T1000 (cell line): Measurements from ENCODE around the gene CDKAL1.
A peak's percentile ranks its signal among the peaks of the same experiment; 100 is the strongest.

ENCODE experiments used
- DNase-seq: peaks from one replicate; lab custom pipeline; 2025; ENCODE audit warnings: mixed read lengths; lab: John Stamatoyannopoulos, UW

Gene CDKAL1

DNA sequence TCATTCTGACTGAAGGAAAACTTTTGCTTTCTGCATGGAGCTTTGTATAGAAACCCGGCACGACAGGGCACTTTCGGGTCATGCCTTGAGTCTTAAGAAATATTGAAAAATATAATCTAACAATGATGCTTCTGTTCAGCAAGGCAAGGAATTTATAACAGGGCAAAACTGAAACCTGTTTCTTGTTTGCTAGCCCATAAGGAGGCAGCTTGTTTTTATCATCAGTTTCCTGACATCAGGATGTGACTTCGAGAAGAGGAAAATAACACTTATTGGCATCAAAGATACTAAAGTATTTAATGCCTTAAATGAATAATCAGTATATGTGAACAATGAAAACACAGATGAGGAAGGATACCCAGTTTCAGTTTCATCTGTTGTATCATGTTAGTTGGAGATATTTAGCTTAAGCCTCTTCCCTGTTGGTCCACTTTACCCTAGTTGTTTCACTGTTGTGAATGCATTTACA is 146.5 kb downstream of the CDKAL1 start:
- no peak for DNase-seq

DNA sequence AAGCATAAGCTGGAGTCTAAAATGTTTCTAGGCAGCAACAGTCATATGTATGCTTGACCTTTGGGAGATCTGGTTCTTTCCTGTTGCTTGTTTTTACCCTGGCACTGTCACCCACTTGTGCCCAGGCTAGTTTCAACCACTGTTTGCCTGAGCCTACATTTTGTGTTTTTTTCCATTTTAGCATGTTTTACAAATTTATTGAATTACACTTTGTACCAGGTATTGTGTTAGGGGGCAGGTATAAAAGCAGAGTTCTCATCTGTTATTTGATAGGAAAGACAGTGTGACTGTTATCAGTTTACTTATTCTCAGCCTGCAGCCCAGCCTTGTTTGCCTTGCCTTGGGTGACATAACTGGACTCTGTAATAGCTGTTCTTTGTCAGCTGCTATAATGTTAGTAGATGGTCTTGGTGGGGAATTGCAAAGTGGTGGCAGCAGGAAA is 147.0 kb downstream of the CDKAL1 start:
- no peak for DNase-seq

DNA sequence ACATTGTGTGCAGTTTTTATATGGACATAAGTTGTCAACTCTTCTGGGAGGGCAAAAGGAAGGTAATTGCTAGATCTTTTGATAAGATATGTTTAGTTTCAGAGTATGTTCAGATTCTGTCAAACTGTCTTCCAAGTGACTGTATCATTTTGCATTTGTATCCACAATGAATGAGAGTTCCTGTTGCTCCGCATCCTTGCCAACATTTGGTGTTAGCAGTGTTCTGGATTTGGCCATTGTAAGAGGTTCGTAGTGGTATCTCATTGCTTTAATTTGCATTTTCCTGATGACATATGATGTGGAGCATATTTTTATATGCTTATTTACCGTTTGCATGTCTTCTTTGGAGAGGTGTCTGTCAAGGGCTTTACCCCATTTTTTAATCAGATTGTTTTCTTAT is 150.2 kb downstream of the CDKAL1 start:
- DNase-seq = no peak

DNA sequence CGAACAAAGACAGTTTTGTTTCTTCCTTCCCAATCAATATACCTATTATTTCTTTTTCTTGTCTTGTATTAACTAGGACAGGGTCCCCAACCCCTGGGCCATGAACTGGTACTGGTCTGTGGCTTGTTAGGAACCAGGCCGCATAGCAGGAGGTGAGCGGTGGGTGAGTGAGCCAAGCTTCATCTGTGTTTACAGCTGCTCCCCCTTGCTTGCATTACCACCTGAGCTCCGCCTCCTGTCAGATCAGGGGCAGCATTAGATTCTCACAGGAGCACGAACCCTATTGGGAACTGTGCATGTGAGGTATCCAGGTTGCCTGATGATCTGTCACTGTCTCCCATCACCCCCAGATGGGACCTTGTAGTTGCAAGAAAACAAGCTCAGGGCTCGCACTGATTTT is 151.9 kb downstream of the CDKAL1 start:
- DNase-seq = no peak

DNA sequence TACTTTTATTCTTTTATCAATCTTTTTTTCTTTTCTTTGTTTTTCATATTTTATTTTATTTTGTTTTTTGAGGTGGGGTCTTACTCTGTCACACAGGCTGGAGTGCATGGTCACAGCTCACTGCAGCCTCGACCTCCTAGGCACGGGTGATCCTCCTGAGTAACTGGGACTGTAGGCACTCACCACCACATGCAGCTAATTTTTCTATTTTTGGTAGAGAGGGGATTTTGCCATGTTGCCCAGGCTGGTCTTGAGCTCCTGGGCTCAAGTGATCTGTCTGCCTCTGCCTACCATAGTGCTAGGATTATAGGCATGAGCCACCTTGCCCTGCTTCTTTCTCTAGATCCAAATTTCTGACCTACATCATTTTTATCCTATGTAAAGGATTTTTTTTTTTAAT is 153.2 kb downstream of the CDKAL1 start:
- DNase-seq = no peak

DNA sequence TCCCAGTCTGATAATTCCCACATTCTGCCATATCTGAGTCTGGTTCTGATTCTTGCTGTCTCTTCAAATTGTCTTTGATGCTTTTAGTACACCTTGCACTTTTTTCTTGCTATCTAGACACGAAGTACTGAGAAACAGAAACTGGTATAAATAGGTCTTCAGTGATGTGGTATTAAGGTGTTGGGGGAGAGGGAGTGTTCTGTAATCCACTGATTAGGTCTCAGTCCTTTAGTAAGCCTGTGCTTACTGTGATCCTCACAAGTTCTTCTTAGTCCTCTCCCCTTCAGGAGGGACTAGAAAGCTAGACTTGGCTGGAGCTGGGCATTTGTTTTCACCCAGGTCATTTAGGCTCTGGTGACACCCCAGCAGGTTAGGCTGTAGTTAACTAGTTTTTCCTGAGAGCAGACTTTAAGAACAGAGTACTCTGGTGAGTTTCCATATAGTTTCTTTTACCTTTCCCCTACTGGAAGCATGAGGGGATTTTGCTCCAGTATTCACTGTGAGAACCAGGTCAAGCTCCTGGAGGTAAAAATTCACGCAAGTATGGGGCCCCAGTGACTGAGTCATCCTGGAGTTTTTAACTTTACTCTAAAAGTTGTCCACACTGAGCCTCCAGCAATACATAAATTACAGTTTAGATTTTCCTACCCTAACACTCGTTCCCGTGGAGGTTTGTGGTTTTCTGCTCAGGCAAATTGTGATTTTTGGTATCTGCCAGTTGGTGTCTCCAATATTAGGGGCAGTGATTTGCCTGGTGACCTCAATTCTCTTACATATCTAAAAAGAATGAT is 154.6 kb downstream of the CDKAL1 start:
- peak; percentile 32 for DNase-seq

DNA sequence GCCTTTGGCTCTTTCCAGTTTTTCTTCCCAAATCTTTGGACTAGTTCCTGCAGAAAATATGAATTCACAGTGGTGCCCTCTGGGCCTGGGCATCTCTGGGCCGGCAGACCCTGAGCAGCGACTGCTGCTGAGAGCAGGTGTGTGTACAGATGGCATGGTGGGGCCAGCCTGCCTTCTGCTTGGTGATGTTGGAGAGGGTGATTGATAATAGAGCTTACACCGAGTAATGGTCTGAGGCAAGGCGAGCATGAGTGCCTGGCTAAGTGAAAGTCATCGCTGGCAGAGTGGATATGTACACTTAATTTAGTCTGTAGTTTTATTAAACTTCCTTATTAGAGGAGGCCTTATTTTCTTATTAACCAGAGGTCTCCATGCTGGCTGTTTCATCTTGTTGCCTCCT is 156.9 kb downstream of the CDKAL1 start:
- DNase-seq = no peak

DNA sequence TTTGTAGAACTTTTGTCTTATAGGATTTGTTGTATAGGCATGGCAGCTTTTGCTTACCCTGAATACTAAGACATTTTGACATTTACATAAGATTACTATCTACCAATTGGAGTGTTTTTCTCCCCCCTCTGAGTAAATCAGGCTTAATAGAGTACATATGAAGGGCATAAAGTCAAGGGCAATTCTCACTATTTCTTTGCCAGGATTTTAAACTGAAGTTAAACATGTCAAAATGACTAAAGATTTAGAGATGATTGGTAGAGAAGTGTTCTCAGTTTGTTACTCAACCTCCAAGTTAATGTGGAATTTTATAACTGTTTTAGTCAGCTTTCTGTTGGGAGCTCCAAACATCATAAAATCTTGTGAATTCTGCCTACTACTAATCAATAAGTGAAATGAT is 157.8 kb downstream of the CDKAL1 start:
- DNase-seq = no peak

DNA sequence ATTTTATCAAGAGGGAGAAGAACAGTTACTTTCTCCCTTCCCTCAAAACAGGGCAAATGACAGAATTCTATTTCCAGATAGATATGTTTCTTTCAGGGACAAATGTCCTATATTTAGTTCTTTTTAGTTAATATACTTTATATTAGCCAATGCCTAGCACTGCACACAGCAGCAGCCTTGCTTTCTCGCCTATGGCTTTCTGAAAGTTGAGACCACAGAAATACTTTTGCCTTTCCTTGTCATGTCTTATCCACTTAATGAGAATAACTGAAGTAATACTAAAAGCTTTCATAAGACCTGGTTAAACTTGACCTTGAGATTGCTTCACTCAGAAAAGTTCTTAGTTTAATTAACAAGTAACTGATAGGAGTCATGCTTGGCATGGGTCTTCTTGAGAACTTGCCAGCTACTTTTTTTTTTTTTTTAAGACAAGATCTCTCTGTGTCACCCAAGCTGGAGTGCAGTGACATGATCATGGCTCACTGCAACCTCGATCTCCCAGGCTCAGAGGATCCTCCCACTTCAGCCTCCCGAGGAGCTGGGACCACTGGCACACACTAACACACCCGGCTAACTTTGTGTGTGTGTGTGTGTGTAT is 159.3 kb downstream of the CDKAL1 start:
- no peak for DNase-seq

DNA sequence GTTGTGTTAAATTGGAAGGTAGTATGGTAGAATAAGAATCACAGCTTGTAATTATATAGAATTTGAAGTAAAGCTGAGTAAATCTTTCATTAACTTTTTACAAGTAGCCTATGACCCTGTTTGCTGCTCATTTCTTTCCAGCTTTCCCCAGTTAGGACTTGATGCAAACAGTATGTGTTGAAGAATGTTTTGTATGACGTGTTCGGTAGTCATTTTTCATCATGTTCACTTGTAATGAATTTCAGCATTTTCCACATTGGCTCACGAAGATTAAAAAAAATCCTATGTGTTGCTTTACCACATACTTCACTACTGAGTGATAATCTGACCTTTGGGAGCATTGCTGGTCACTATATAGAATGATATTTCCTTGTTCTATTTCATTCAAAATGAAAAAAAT is 162.4 kb downstream of the CDKAL1 start:
- DNase-seq = no peak

DNA sequence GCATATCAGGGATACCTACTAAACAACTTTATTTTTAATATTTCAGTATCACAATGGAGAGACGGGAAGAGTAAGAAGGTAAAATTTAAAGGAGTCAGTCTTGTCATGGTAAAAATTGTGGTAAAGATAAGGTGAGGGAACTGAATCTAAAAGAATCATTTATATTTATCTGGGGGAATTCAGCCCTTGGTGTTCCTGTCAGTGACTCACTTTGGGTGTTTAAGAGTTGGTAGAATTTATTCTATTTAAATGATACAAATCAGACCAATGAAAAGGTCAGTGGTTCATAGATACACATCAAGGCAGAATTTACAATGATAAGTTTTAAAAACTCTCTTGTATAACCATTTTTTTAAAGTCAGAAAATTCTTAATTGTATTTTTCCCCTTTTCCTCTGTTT is 164.4 kb downstream of the CDKAL1 start:
- no peak for DNase-seq

DNA sequence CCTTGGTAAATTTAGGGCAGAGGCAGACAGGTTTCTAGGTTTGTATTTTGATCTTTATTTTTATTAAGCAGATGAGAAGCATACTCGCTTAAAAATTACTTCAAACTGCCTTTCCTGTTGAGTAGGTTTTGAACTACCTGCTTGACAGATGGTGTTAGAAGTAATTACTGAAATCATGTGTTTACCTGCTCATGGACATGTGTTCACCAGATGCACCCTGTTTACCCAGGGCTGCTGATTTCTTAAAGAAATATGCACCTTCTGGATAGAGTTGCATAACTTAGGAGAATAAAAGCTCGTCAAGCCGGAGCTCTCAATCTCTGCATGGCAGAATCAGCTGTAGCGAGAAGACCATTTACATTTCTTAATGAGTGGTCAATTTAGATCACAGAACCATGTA is 165.1 kb downstream of the CDKAL1 start:
- DNase-seq = no peak

DNA sequence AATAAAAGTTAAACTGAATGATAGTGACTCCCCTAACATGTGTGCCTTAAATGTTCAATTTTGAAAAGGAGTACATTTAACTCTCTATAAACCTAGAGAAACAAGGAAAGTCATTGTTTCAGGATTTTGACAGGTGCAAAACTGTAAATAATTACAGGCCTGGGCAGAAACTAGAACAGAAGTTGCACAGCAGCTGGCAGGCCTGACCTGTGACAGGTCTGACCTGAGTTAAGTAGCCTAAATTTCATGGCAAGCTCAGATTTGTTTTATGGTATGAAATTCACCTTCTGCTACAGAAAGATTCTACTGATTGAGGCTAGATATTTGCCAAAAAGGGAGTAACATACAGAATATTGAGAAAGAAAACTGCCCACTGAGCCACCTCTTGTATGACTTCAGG is 166.1 kb downstream of the CDKAL1 start:
- DNase-seq = no peak

DNA sequence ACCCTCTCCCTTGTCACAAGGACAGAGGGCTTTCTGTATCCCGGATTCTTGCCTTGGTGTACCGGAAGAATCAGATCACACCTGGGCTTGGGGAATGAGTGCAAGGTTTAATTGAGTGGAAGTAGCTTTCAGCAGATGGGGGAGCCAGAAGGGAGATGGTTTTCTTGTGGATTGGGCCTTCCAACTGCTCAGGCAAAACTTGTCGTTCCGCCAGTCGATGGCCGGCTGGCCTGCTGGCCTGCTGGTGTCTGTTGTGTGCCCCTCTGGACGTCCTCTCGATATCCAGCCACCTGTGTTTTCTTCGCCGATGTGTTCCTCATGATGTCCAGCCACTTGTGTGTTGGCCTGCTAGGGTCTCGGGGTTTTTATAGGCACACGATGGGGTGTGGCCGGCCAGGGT is 168.1 kb downstream of the CDKAL1 start:
- no peak for DNase-seq

DNA sequence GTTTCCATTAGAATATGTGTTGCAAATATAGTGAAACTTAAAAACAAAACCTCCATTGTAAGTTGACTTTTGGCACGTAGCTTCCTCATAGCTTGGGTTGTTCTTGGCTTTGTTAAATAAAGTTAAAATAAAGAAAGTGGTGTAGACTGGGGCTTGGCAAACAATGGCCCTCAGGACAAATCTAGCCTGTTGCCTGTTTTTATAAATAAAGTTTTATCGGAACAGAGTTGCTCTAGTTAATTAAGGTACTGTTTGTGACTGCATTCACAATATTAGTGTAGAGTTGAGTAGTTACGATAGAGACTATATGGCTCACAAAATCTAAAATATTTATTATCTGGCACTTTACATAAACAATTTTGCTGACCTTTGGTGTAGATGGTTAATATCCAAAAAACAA is 168.8 kb downstream of the CDKAL1 start:
- DNase-seq = no peak

DNA sequence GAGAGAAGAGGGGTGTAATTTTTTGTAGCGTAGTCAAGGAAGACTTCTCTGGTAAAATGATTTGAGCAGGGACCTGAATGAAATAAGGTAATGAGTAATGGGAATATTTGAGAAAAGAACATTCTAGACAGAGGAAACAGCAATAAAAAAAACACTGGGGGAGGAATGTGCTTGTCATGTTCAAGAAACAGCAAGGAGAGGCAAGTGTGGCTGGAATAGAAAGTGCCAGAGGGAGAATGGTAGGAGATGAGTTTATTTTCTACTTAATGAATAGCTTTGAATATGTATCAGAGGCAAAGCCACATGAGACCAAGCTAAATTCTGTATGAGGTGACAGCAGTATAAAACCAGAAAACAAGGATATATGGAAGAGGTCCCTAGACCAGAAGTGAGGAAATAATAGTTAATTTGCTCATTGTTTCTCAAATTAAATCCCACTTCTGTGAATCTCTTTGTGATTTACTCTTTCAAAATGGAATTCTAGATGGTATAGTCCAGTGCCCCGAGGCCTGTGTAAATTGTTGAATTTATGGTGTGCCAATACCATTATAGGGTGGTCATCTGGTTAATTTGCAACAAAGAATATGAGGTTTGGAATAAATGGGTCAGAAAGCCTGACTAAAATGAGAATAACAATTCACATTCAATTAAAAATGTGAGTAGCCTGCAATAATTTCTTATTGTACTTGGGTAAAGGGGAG is 170.2 kb downstream of the CDKAL1 start:
- DNase-seq = no peak

DNA sequence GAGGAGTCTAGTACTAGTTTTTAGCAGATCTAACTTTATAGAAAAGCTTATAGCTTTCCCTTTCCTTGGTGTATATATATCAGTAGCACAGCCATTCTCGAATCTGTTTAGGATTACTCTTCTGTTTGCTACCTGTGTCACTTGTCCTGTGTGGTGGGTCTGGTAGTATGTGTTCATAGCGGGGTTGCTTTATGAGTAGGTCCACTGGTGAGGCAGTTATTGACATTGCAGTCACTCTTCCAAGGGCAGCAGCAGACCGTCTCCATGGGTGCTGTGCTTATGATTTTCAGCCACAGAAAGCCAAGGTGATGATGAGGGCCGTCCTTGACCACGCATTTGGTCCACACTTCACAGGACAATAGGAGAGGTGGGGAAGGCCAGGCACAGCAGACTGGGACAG is 171.5 kb downstream of the CDKAL1 start:
- no peak for DNase-seq

DNA sequence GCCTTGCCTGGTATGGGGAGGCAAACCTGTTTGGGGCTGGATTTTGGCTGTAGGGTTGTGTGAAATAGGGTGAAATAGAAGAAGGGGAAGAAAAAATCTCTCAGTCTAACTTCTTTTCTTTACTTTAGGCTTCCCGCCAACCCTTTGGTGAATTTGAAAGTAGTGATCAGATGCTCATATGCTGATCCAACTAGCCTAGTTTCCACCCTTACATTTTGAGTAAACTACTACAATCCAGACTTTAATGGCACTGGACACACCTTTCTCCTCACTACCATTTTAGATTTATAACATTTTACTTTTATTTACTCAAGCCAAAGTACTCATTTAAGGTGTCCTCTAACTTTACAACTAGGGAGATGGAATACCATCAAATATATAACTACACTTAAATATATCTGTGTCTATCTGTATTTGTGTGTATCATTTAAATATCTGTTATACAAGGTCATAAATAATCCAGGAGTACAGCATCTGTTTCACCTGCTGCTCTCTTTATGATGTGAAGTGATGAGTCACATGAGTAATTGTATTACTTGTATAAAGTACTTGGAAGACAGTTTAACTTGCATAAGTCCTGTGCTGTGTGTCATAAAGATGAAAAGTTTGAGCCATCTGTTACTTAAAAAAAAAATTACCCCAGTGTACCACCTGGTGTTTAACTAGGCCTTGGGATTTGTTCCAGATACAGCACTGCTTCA is 172.1 kb downstream of the CDKAL1 start:
- DNase-seq = no peak

DNA sequence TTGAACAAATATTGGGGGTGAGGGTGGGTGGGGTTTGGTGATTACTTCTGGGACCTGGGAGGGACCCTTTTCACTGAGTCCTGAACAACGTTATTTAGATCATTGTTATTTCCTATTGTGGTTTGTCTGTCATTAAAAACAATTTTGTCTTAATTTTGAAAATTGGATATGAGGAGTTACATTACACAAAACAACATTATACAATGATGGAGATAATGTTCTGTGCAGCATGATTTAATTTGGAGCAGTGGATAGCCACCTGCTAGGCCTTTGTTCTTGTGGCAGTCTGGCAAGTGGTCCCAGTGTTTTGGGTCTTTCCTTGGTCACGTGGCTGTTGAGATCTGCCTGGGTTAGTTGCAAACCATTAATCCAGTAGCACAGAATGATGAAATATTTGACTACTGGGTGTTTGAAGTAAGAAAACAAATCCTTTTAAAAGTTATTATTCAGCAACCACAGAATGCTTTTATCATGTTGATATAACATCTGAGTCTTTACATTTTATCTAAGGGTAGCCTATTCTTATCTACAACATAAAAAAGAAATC is 172.8 kb downstream of the CDKAL1 start:
- no peak for DNase-seq

DNA sequence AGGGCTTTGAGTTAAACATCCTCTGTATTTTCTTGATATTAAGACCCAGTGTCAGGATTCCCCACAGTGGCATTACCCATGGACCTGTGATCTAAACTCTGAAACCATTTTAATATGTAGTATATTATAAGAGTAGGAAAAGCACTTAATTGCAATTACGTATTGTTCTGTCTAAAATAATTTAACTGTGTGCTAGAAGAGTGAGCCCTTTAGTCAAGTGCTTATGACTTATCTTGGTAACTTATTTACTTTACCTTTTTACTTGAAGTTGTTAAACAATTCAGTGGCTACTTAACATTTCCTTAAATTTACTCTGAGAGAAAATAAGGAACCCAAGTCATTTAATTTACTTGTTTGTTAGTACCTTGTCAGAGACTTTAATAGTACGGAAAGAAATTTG is 173.6 kb downstream of the CDKAL1 start:
- DNase-seq = no peak

DNA sequence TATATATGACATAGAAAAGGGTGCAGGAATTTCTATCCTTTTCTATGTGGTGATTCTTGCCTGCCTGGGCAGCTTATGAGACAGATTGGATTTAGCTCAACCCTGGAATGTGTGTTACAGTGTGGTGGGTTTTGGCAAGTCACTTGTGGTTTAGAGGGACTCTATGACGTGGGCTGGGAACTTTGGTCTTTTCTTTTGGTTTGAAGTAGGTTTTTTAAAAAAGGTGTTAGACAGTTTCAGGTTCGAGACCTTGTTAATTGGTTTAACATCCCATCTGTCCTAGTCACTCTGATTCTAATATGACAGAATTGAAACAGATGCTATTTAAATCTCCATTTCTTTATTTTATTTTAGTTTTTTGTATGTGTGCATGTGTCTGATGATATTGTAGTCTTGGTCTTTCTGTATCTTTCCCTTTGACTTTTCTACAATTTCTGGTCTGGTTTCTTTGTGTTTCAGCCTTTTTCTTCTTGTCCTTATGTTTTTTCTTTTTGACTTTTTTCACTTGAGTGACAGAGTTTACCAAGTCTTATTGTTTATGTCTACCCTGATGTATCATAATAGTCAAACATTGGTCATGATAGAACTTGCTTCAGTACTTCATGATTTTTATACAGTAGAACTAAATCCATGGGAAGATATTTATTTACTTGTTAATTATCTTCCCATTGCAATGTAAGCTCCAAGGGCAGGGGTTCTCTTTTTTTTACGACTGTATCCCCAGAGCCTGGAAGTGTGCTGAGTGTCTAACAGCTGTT is 174.3 kb downstream of the CDKAL1 start:
- no peak for DNase-seq
